Measurements from ENCODE around the gene SLPI.

SLPI gene

DNA sequence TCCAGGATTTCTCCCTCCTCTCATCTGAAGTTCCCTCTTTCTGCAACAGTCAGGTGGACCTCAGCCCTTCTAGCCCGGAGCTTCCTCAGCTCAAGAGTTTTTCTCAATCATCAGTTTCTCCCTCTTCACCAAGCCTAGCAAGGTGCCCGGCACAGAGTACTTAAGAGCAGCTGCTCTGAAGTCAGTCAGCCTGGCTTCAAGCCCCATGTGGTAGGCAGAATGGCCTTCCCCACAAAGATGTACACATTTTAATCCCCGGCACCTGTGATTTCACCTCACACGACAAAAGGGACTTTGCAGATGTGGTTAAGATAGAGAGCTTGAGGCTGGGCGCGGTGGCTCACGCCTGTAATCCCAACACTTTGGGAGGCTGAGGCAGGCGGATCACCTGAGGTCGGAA, 37.2 kb upstream of the SLPI start:
- TF ChIP-seq, protein P1, sequence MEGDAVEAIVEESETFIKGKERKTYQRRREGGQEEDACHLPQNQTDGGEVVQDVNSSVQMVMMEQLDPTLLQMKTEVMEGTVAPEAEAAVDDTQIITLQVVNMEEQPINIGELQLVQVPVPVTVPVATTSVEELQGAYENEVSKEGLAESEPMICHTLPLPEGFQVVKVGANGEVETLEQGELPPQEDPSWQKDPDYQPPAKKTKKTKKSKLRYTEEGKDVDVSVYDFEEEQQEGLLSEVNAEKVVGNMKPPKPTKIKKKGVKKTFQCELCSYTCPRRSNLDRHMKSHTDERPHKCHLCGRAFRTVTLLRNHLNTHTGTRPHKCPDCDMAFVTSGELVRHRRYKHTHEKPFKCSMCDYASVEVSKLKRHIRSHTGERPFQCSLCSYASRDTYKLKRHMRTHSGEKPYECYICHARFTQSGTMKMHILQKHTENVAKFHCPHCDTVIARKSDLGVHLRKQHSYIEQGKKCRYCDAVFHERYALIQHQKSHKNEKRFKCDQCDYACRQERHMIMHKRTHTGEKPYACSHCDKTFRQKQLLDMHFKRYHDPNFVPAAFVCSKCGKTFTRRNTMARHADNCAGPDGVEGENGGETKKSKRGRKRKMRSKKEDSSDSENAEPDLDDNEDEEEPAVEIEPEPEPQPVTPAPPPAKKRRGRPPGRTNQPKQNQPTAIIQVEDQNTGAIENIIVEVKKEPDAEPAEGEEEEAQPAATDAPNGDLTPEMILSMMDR (IDR thresholded peaks at IDR 0.05) = no peak
- Histone ChIP-seq H3K4me1 (ENCODE audit: control insufficient read depth in 1 of 2, insufficient read depth in 1 of 2, low read depth in 1 of 2, low read length in 1 of 2) (peaks cover 15 to 26% of the 10 kb centered on the region in 2 experiments), H3K27ac (no peak overlapping the region), H3K4me3 (ENCODE audit: low read depth in 1 of 2, low read length in 1 of 2) (no peak overlapping the region), H3K36me3 (no peaks in the 10 kb centered on the region), H3K27me3 (peaks cover 28% of the 10 kb centered on the region), H3K9me3 (no peaks in the 10 kb centered on the region)

DNA sequence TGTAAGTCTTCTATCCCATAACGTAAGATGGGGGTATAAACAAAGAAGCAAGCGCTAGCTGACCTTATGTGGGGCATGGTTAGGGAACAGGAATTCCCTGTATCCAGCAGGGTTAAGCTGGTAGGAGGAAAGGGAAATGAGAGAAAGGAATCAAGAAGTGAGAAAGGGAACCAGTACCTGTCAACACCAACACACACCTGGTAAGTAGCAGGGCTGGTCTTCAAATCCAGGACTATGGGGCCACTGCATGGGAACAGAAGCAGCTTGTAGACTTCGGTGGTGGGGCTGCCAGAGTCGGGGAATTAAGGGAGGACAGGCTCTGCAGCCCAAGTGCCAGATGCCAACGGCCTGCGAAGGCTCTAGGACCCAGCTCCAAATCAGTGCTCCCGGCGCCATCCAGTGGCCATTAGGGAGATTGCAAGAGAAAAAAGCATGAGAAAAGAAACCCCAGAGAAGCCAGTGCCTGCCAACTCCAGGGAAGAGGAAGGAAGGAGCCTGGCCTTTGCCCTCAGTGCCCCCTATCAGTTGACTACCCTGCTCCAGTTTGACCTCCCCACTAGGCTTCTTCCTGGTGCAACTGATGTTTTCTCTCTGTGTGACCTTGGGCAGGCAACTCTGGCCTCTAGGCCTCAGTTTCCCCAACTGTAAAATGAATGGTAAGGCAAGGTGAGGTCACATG, 36.5 kb upstream of the SLPI start:
- H3K4me1 ChIP-seq (ENCODE audit: control insufficient read depth in 1 of 2, insufficient read depth in 1 of 2, low read depth in 1 of 2, low read length in 1 of 2) = peaks cover 15 to 26% of the 10 kb centered on the region in 2 experiments
- no peak overlapping the region for H3K4me3 ChIP-seq (ENCODE audit: low read depth in 1 of 2, low read length in 1 of 2)
- no peaks in the 10 kb centered on the region for H3K36me3 ChIP-seq
- TF ChIP-seq, protein P1 (IDR thresholded peaks at IDR 0.05) = peak; percentile 79
- H3K27me3 ChIP-seq = peaks cover 28% of the 10 kb centered on the region
- no peaks in the 10 kb centered on the region for H3K9me3 ChIP-seq
- H3K27ac ChIP-seq = no peak overlapping the region

DNA sequence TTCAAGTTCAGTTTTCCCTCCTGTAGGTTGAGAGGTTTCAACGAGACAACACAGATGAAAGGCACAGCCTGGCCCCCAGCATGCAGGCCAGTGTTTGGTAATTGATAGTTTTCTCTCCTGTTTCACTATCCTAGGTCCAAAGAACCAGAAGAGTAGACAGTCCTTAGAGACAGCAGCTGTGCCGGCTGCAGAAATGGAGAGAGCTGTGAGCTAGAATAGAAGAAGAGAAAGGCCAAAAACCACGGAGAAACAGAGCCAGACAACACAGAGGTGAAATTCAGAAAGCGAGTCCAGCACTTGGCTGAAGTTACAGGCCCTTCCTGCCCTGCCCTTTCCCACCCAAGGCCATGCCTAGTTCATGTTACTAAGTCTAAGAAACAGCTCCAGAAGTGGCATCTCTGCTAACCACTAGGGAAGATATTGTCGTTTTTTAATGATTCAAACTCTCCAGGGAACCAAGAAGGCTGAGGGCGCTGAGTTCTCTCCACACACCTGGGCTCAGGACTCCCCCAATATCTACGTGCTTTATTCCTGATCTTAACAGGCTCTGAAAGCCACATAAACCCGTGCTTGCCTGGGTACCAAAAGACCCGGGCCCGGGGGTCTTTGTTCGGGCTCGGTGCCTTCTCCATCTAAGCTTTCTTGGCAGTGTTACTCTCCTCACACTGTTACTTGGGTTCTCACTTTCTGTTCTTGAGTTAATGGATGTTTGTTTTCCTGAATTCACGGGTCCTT, 35.7 kb upstream of the SLPI start:
- no peaks in the 10 kb centered on the region for H3K9me3 ChIP-seq
- H3K27me3 ChIP-seq = peaks cover 26% of the 10 kb centered on the region
- H3K36me3 ChIP-seq = no peaks in the 10 kb centered on the region
- TF ChIP-seq, protein P1 (IDR thresholded peaks at IDR 0.05) = no peak
- no peak overlapping the region for H3K27ac ChIP-seq
- H3K4me3 ChIP-seq (ENCODE audit: low read depth in 1 of 2, low read length in 1 of 2) = no peak overlapping the region
- peaks cover 15 to 26% of the 10 kb centered on the region in 2 experiments for H3K4me1 ChIP-seq (ENCODE audit: control insufficient read depth in 1 of 2, insufficient read depth in 1 of 2, low read depth in 1 of 2, low read length in 1 of 2)

DNA sequence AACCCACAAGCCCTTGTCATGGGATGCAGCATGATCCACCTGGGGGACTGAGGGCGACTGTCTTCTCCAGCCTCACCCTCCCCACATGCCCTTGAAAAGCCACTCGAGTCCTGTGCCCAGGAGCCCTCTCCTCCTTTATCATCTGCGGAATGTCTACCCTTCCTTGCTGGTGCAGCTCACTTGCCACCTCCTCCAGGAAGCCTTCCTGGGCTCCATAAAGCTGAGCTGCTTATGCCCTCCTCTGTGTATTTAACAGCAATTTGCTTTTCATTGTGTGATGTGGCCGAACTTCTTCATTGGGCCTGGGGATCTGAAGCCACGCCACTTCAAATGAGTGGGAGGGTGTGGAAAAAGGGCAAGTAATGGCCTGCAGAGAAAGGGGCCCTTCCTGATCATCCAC, 34.5 kb upstream of the SLPI start:
- Histone ChIP-seq H3K27me3 (peaks cover 14% of the 10 kb centered on the region), H3K4me1 (ENCODE audit: control insufficient read depth in 1 of 2, insufficient read depth in 1 of 2, low read depth in 1 of 2, low read length in 1 of 2) (peaks cover 15 to 22% of the 10 kb centered on the region in 2 experiments), H3K27ac (no peak overlapping the region), H3K36me3 (no peaks in the 10 kb centered on the region), H3K4me3 (ENCODE audit: low read depth in 1 of 2, low read length in 1 of 2) (no peak overlapping the region), H3K9me3 (no peaks in the 10 kb centered on the region)
- TF ChIP-seq, protein P1 (IDR thresholded peaks at IDR 0.05) = no peak

DNA sequence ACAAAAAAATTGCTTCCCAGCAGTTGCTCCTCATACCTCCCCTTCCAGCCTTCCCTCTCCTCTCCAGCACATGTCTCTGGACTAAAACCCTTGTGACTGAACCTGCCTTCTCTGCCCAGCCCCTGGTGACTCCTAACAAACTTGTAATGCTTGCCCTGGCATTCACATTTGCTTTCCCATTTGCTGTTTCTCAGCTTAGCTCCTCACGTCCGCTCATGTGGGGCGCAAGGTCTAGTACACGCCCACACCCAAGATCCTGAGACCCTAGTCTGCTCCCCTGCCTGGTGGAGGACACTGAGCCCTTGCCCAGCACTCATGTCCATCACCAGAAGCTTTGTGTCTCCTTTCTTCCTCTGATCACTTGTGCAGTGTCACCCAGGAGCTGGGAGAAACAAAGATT, 34.0 kb upstream of the SLPI start:
- TF ChIP-seq, protein P1 (IDR thresholded peaks at IDR 0.05) = no peak
- Histone ChIP-seq H3K27me3 (peaks cover 12% of the 10 kb centered on the region), H3K4me1 (ENCODE audit: control insufficient read depth in 1 of 2, insufficient read depth in 1 of 2, low read depth in 1 of 2, low read length in 1 of 2) (peaks cover 14 to 17% of the 10 kb centered on the region in 2 experiments), H3K4me3 (ENCODE audit: low read depth in 1 of 2, low read length in 1 of 2) (no peak overlapping the region), H3K36me3 (no peaks in the 10 kb centered on the region), H3K9me3 (no peaks in the 10 kb centered on the region), H3K27ac (no peak overlapping the region)

Measured in neutrophil (primary cell).